BLaER1 (cell line): ENCODE data around the gene LHPP.

Experiments
- H3K27ac ChIP-seq: shearing (Covaris generic); formaldehyde crosslinking; 2 replicates; pipeline ENCODE4 v1.8.1; 2022
- H3K27me3 ChIP-seq: shearing (Covaris generic); formaldehyde crosslinking; 2 replicates; pipeline ENCODE4 v1.8.1; 2022
- H3K36me3 ChIP-seq: shearing (Covaris generic); formaldehyde crosslinking; 2 replicates; pipeline ENCODE4 v1.8.1; 2022
- H3K4me1 ChIP-seq: shearing (Covaris generic); formaldehyde crosslinking; 2 replicates; pipeline ENCODE4 v1.8.1; 2022
- H3K4me2 ChIP-seq: shearing (Covaris generic); formaldehyde crosslinking; 2 replicates; pipeline ENCODE4 v1.8.1; 2022
- H3K4me3 ChIP-seq: shearing (Covaris generic); formaldehyde crosslinking; 2 replicates; pipeline ENCODE4 v1.8.1; 2022
- H3K9ac ChIP-seq: shearing (Covaris generic); formaldehyde crosslinking; 2 replicates; pipeline ENCODE4 v1.8.1; 2022
- H3K9me3 ChIP-seq: shearing (Covaris generic); formaldehyde crosslinking; 2 replicates; pipeline ENCODE4 v1.8.1; 2022
- H4K20me1 ChIP-seq: shearing (Covaris generic); formaldehyde crosslinking; 2 replicates; pipeline ENCODE4 v1.8.1; 2022
- Cebpa-rat ChIP-seq: shearing (Covaris generic); IDR thresholded peaks from 2 replicates; pipeline ENCODE4 v1.8.1; 2022

Gene LHPP

GRCh38 chr10:124653811-124654651 lies 192.4 kb downstream of the LHPP start:
- Histone ChIP-seq H3K36me3 (peaks cover 31% of the 10 kb centered on the region), H3K4me2 (peak overlapping the region; percentile 79), H3K4me3 (no peak overlapping the region), H4K20me1 (peaks cover 96% of the 10 kb centered on the region), H3K27ac (peak overlapping the region; percentile 66), H3K4me1 (peaks cover 97% of the 10 kb centered on the region), H3K27me3 (no peaks in the 10 kb centered on the region), H3K9me3 (no peaks in the 10 kb centered on the region), H3K9ac (peak overlapping the region; percentile 39; the same call in 1 of the 2 replicates)
- no peak for TF ChIP-seq Cebpa-rat

GRCh38 chr10:124654686-124655085 lies 193.1 kb downstream of the LHPP start:
- Histone ChIP-seq H3K4me3 (no peak overlapping the region), H3K4me2 (peak overlapping the region; percentile 79), H3K9me3 (no peaks in the 10 kb centered on the region), H3K4me1 (peaks cover 97% of the 10 kb centered on the region), H4K20me1 (peaks cover 96% of the 10 kb centered on the region), H3K9ac (peak overlapping the region; percentile 39; the same call in 1 of the 2 replicates), H3K36me3 (peaks cover 31% of the 10 kb centered on the region), H3K27ac (peak overlapping the region; percentile 66), H3K27me3 (no peaks in the 10 kb centered on the region)
- no peak for TF ChIP-seq Cebpa-rat

- Histone ChIP-seq H3K4me2 (peak overlapping the region; percentile 79), H3K27ac (peak overlapping the region; percentile 66), H3K4me3 (no peak overlapping the region)
These were observed 193.8 kb downstream of the LHPP start for GRCh38 chr10:124655191-124656112.

GRCh38 chr10:124656113-124656490 lies 194.5 kb downstream of the LHPP start:
- no peak for TF ChIP-seq Cebpa-rat
- H3K9me3 ChIP-seq = no peaks in the 10 kb centered on the region
- H3K27ac ChIP-seq = no peak overlapping the region
- peaks cover 96% of the 10 kb centered on the region for H4K20me1 ChIP-seq
- no peak overlapping the region for H3K9ac ChIP-seq
- H3K4me2 ChIP-seq = peak overlapping the region; percentile 79
- no peak overlapping the region for H3K4me3 ChIP-seq
- H3K4me1 ChIP-seq = peaks cover 97% of the 10 kb centered on the region
- H3K36me3 ChIP-seq = peaks cover 36% of the 10 kb centered on the region
- H3K27me3 ChIP-seq = no peaks in the 10 kb centered on the region

More at GRCh38 chr10:124655191-124656112, 193.8 kb downstream of the LHPP start:
- Histone ChIP-seq H3K36me3 (peaks cover 30% of the 10 kb centered on the region), H3K9me3 (no peaks in the 10 kb centered on the region), H3K4me1 (peaks cover 97% of the 10 kb centered on the region), H3K27me3 (no peaks in the 10 kb centered on the region), H4K20me1 (peaks cover 96% of the 10 kb centered on the region), H3K9ac (0 out of 2 replicates have a peak overlapping the region, but pooled peaks have one; percentile 39)
- no peak for TF ChIP-seq Cebpa-rat

- H3K4me1 ChIP-seq = peaks cover 96% of the 10 kb centered on the region
- TF ChIP-seq Cebpa-rat = no peak
- H3K9ac ChIP-seq = no peak overlapping the region
- H3K4me3 ChIP-seq = no peak overlapping the region
- no peaks in the 10 kb centered on the region for H3K9me3 ChIP-seq
- H3K27me3 ChIP-seq = no peaks in the 10 kb centered on the region
- H3K36me3 ChIP-seq = peaks cover 40% of the 10 kb centered on the region
- peaks cover 96% of the 10 kb centered on the region for H4K20me1 ChIP-seq
- H3K27ac ChIP-seq = no peak overlapping the region
- H3K4me2 ChIP-seq = peak overlapping the region; percentile 79
These were observed 194.9 kb downstream of the LHPP start for GRCh38 chr10:124656541-124656940.

- no peak overlapping the region for H3K4me3 ChIP-seq
- peaks cover 49% of the 10 kb centered on the region for H3K36me3 ChIP-seq
- TF ChIP-seq Cebpa-rat = no peak
- H3K27ac ChIP-seq = peak overlapping the region; percentile 57
- H3K4me1 ChIP-seq = peaks cover 83% of the 10 kb centered on the region
- peaks cover 94% of the 10 kb centered on the region for H4K20me1 ChIP-seq
- no peaks in the 10 kb centered on the region for H3K27me3 ChIP-seq
- H3K9ac ChIP-seq = no peak overlapping the region
- peak overlapping the region; percentile 85 for H3K4me2 ChIP-seq
- no peaks in the 10 kb centered on the region for H3K9me3 ChIP-seq
These were observed 196.2 kb downstream of the LHPP start for GRCh38 chr10:124657806-124658205.

GRCh38 chr10:124658591-124659242 lies 197.1 kb downstream of the LHPP start:
- Histone ChIP-seq H3K36me3 (peaks cover 52% of the 10 kb centered on the region), H3K9me3 (no peaks in the 10 kb centered on the region), H4K20me1 (peaks cover 94% of the 10 kb centered on the region), H3K4me2 (peak overlapping the region; percentile 85), H3K4me1 (peaks cover 74% of the 10 kb centered on the region), H3K27ac (peak overlapping the region; percentile 57), H3K4me3 (no peak overlapping the region), H3K27me3 (no peaks in the 10 kb centered on the region), H3K9ac (no peak overlapping the region)
- TF ChIP-seq Cebpa-rat = no peak

GRCh38 chr10:124659380-124659779 lies 197.8 kb downstream of the LHPP start:
- H3K4me1 ChIP-seq = peaks cover 68% of the 10 kb centered on the region
- peak overlapping the region; percentile 85 for H3K4me2 ChIP-seq
- no peak overlapping the region for H3K4me3 ChIP-seq
- H3K27me3 ChIP-seq = no peaks in the 10 kb centered on the region
- H4K20me1 ChIP-seq = peaks cover 94% of the 10 kb centered on the region
- H3K9ac ChIP-seq = no peak overlapping the region
- peaks cover 55% of the 10 kb centered on the region for H3K36me3 ChIP-seq
- no peak for TF ChIP-seq Cebpa-rat
- H3K9me3 ChIP-seq = no peaks in the 10 kb centered on the region
- no peak overlapping the region for H3K27ac ChIP-seq

GRCh38 chr10:124660404-124661125 lies 198.9 kb downstream of the LHPP start:
- Histone ChIP-seq H3K4me1 (peaks cover 68% of the 10 kb centered on the region), H3K9ac (no peak overlapping the region), H4K20me1 (peaks cover 94% of the 10 kb centered on the region), H3K4me3 (no peak overlapping the region), H3K27ac (no peak overlapping the region), H3K27me3 (no peaks in the 10 kb centered on the region), H3K4me2 (peak overlapping the region; percentile 85), H3K36me3 (peaks cover 63% of the 10 kb centered on the region), H3K9me3 (no peaks in the 10 kb centered on the region)
- no peak for TF ChIP-seq Cebpa-rat
